ENCODE data around the gene LST1.

LST1 gene

GRCh38 chr6:31541658-31542521 lies 44.2 kb upstream of the LST1 start, which contains the start of gene DDX39B:
DDX39B (minus strand) TSS chr6:31542003; CDS start chr6:31540532, 1,471 bp downstream.
- TF ChIP-seq ZNF565 (CRISPR knock-in tag; conservative IDR thresholded peaks at IDR 0.05; ENCODE audit: low read depth) (no peak), ZFP3 (CRISPR knock-in tag; IDR thresholded peaks at IDR 0.05) (peak; percentile 15; the same call in 1 of the 2 replicates)
- peak; percentile 84 for ATAC-seq

- no peak for TF ChIP-seq PATZ1 (CRISPR knock-in tag; IDR thresholded peaks at IDR 0.05; ENCODE audit: borderline replicate concordance)
- no peak for TF ChIP-seq ZFP30 (CRISPR knock-in tag; IDR thresholded peaks at IDR 0.05)
- TF ChIP-seq ESRRG (CRISPR knock-in tag; IDR thresholded peaks at IDR 0.05) = no peak
- no peak for TF ChIP-seq OSR1 (CRISPR knock-in tag; IDR thresholded peaks at IDR 0.05)
- TF ChIP-seq TOX (CRISPR knock-in tag; IDR thresholded peaks at IDR 0.05; ENCODE audit: borderline replicate concordance) = no peak
- no peak for TF ChIP-seq ZNF565 (CRISPR knock-in tag; conservative IDR thresholded peaks at IDR 0.05; ENCODE audit: low read depth)
- no peak for TF ChIP-seq GLIS3 (CRISPR knock-in tag; IDR thresholded peaks at IDR 0.05)
- TF ChIP-seq TSHZ2 (CRISPR knock-in tag; IDR thresholded peaks at IDR 0.05) = no peak
- TF ChIP-seq CSRNP3 (CRISPR knock-in tag; IDR thresholded peaks at IDR 0.05) = no peak
These were observed 42.4 kb upstream of the LST1 start for GRCh38 chr6:31543639-31544038.

DNA sequence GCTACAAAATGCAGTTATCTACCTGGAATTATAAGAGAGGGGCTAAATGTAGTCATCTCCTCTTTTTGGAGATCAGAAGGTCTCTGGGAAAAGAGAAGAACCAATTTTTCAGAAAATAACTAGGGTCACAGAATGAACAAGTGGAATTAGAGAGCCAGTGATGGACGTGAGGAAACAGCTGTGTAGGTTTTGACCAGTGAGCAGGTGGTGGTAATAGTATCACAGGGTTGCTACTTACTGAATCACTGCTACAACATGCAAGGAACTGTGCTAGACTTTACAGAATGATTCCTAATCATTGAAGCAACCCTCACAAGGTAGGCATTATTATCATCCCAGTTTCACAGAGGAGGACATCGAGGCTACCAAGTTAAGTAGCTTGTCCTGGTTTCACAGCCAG lies 41.4 kb upstream of the LST1 start:
- TF ChIP-seq, protein P1, sequence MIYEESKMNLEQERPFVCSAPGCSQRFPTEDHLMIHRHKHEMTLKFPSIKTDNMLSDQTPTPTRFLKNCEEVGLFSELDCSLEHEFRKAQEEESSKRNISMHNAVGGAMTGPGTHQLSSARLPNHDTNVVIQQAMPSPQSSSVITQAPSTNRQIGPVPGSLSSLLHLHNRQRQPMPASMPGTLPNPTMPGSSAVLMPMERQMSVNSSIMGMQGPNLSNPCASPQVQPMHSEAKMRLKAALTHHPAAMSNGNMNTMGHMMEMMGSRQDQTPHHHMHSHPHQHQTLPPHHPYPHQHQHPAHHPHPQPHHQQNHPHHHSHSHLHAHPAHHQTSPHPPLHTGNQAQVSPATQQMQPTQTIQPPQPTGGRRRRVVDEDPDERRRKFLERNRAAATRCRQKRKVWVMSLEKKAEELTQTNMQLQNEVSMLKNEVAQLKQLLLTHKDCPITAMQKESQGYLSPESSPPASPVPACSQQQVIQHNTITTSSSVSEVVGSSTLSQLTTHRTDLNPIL (CRISPR knock-in tag; IDR thresholded peaks at IDR 0.05; ENCODE audit: low read depth) = no peak
- TF ChIP-seq ZFP30 (CRISPR knock-in tag; IDR thresholded peaks at IDR 0.05) = no peak
- no peak for TF ChIP-seq SNAI2 (CRISPR knock-in tag; IDR thresholded peaks at IDR 0.05)
- TF ChIP-seq ZNF565 (CRISPR knock-in tag; conservative IDR thresholded peaks at IDR 0.05; ENCODE audit: low read depth) = no peak

More at GRCh38 chr6:31543639-31544038, 42.4 kb upstream of the LST1 start:
- no peak for ATAC-seq

GRCh38 chr6:31545291-31545690 lies 40.8 kb upstream of the LST1 start:
- ATAC-seq = no peak
- no peak for TF ChIP-seq ISL1 (CRISPR knock-in tag; IDR thresholded peaks at IDR 0.05)
- no peak for TF ChIP-seq GLIS3 (CRISPR knock-in tag; IDR thresholded peaks at IDR 0.05)

More for the DNA sequence above, 41.4 kb upstream of the LST1 start:
- ATAC-seq = no peak

DNA sequence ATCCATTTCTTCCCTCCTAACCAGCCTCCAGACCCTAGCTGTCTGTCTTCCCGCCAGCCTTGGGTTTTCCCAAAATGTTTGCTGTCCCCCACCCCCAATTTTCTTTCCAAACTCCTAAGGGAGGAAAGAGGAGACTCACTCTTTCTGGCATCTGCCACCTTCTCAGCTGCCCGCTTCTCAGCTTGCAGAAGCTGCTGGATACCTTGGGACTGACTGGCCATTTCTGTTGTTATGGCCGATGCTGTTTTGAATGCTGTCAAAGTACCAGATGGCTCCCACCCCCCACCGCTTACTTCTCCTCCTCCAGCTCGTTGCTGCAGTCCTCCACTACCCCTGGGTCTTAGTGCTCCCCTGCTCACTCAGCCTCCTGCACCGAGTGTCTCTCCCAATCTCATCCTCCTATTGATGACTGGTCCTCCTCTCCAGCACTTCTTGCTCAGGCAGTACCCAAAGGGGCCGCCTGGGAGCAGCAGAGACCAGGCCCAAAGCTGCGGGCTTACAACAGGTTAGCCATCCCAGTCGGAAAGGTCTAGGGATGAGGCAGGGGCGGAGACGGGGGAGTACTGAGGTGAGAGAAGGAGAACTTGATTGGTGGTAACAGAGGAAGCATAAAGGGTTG lies 39.6 kb upstream of the LST1 start, which contains the start of gene ATP6V1G2:
Gene ATP6V1G2 (minus strand): TSS at position 270 of the 619 bp plus-strand sequence. CDS start 49 bp downstream, at position 221.
- peak; percentile 81 for ATAC-seq
- TF ChIP-seq, protein P1 (CRISPR knock-in tag; IDR thresholded peaks at IDR 0.05; ENCODE audit: low read depth) = no peak
- TF ChIP-seq ZFP30 (CRISPR knock-in tag; IDR thresholded peaks at IDR 0.05) (no peak), TSHZ2 (CRISPR knock-in tag; IDR thresholded peaks at IDR 0.05) (no peak), ZNF70 (CRISPR knock-in tag; IDR thresholded peaks at IDR 0.05) (peak; percentile 61; the same call in 1 of the 2 replicates), TCF4 (CRISPR knock-in tag; IDR thresholded peaks at IDR 0.05; ENCODE audit: borderline replicate concordance) (peak; percentile 20; the same call in 1 of the 2 replicates), CSRNP3 (CRISPR knock-in tag; IDR thresholded peaks at IDR 0.05) (no peak), ESRRG (CRISPR knock-in tag; IDR thresholded peaks at IDR 0.05) (no peak), PPARA (CRISPR knock-in tag; IDR thresholded peaks at IDR 0.05; ENCODE audit: borderline replicate concordance) (no peak), ARNTL (CRISPR knock-in tag; IDR thresholded peaks at IDR 0.05; ENCODE audit: borderline replicate concordance, low read depth) (no peak)

Data from SK-N-SH treated with all-trans-retinoic acid at 6 μM for 48 hours (cell line).